IMR-90 (cell line): ENCODE results near the gene SLC36A1.

Experiments
- BHLHE40 ChIP-seq: fragments of 150-350 bp; IDR thresholded peaks from 2 replicates; pipeline ENCODE4 v1.6.1; 2016; ENCODE audit warnings: mild to moderate bottlenecking, low read depth, low read length
- FOS ChIP-seq: fragments of 150-350 bp; IDR thresholded peaks from 2 replicates; pipeline ENCODE4 v1.6.1; 2016; ENCODE audit warnings: low read depth, low read length
- MAFK ChIP-seq: IDR thresholded peaks from 2 replicates; pipeline ENCODE4 v1.6.1; 2012; ENCODE audit warnings: low read depth, low read length, improper control_type of control experiment
- POLR2A ChIP-seq: IDR thresholded peaks from 2 replicates; pipeline ENCODE4 v1.6.1; 2012; ENCODE audit warnings: mild to moderate bottlenecking, low read depth, low read length
- RAD21 ChIP-seq: IDR thresholded peaks from 2 replicates; pipeline ENCODE4 v1.6.1; 2012; ENCODE audit warnings: low read length, improper control_type of control experiment
- RFX5 ChIP-seq: IDR thresholded peaks from 2 replicates; pipeline ENCODE4 v1.8.0; 2012; ENCODE audit warnings: low read depth, mild to moderate bottlenecking, low read length, moderate library complexity
- SMC3 ChIP-seq: fragments of 150-350 bp; IDR thresholded peaks from 2 replicates; pipeline ENCODE4 v1.6.1; 2016; ENCODE audit warnings: low read depth, mild to moderate bottlenecking, antibody characterized with exemption, low read length, moderate library complexity
- TF ChIP-seq, protein P1 (sequence below): fragments of 150-350 bp; IDR thresholded peaks from 2 replicates; pipeline ENCODE4 v1.6.1; 2016; ENCODE audit warnings: low read depth, mild to moderate bottlenecking, low read length, moderate library complexity, borderline replicate concordance
- TF ChIP-seq, protein P2 (sequence below): conservative IDR thresholded peaks from 2 replicates; pipeline ENCODE4 v1.5.1; 2012; ENCODE audit warnings: mild to moderate bottlenecking, low read depth, low read length, improper control_type of control experiment
- TF ChIP-seq, protein P3 (sequence below): fragments of 150-350 bp; IDR thresholded peaks from 2 replicates; pipeline ENCODE4 v1.6.1; 2017; ENCODE audit warnings: mild to moderate bottlenecking, antibody characterized with exemption, low read length, low read depth

DNA sequence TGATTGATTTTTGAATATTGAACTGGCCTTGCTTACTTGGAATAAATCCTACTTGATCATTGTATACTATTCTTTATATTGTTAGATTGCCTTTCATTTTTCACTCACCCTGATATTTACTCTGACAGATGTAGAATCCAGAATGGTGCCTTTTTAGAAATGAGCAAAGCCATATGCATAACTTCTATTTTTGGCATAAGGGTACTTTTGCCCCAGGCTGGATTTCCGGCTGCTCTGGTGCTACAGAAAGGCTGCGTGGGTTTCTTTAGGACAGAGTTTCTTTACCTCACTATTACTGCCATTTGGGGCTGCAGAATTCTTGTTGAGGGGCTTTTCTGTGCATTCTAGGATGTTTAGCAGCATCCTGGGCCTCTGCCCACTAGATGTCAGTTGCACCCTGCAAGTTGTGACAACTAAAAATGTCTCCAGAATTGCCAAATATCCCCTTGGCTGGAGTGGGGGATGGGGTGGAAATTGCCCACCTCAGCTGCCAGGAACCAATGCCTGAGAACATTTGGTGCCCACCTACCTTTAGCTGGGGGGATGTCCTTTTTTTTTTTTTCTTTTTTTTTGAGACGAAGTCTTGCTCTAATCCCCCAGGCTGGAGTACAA is 50.1 kb downstream of the SLC36A1 start:
- TF ChIP-seq, protein P1, sequence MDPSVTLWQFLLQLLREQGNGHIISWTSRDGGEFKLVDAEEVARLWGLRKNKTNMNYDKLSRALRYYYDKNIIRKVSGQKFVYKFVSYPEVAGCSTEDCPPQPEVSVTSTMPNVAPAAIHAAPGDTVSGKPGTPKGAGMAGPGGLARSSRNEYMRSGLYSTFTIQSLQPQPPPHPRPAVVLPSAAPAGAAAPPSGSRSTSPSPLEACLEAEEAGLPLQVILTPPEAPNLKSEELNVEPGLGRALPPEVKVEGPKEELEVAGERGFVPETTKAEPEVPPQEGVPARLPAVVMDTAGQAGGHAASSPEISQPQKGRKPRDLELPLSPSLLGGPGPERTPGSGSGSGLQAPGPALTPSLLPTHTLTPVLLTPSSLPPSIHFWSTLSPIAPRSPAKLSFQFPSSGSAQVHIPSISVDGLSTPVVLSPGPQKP = no peak
- TF ChIP-seq, protein P2, sequence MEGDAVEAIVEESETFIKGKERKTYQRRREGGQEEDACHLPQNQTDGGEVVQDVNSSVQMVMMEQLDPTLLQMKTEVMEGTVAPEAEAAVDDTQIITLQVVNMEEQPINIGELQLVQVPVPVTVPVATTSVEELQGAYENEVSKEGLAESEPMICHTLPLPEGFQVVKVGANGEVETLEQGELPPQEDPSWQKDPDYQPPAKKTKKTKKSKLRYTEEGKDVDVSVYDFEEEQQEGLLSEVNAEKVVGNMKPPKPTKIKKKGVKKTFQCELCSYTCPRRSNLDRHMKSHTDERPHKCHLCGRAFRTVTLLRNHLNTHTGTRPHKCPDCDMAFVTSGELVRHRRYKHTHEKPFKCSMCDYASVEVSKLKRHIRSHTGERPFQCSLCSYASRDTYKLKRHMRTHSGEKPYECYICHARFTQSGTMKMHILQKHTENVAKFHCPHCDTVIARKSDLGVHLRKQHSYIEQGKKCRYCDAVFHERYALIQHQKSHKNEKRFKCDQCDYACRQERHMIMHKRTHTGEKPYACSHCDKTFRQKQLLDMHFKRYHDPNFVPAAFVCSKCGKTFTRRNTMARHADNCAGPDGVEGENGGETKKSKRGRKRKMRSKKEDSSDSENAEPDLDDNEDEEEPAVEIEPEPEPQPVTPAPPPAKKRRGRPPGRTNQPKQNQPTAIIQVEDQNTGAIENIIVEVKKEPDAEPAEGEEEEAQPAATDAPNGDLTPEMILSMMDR = no peak
- TF ChIP-seq, protein P3, sequence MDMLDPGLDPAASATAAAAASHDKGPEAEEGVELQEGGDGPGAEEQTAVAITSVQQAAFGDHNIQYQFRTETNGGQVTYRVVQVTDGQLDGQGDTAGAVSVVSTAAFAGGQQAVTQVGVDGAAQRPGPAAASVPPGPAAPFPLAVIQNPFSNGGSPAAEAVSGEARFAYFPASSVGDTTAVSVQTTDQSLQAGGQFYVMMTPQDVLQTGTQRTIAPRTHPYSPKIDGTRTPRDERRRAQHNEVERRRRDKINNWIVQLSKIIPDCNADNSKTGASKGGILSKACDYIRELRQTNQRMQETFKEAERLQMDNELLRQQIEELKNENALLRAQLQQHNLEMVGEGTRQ = no peak
- TF ChIP-seq RFX5 = no peak
- no peak for TF ChIP-seq POLR2A
- no peak for TF ChIP-seq BHLHE40
- no peak for TF ChIP-seq MAFK
- no peak for TF ChIP-seq RAD21
- TF ChIP-seq FOS = no peak
- TF ChIP-seq SMC3 = no peak
